ENCODE data around the gene ABCD1. TPM values are rescaled to one million over a fixed set of nuclear protein-coding genes. Genes with fewer than 3 reads are reported as not detected.
"Not testable (repeated sequence)": the region's sequence is repeated elsewhere in the genome, so short reads cannot be mapped to it uniquely, and the experiment has no call there.

The ABCD1 gene
- 10 to 100 TPM; 14.4 to 38.8 (median 22.0) TPM for total RNA-seq

DNA sequence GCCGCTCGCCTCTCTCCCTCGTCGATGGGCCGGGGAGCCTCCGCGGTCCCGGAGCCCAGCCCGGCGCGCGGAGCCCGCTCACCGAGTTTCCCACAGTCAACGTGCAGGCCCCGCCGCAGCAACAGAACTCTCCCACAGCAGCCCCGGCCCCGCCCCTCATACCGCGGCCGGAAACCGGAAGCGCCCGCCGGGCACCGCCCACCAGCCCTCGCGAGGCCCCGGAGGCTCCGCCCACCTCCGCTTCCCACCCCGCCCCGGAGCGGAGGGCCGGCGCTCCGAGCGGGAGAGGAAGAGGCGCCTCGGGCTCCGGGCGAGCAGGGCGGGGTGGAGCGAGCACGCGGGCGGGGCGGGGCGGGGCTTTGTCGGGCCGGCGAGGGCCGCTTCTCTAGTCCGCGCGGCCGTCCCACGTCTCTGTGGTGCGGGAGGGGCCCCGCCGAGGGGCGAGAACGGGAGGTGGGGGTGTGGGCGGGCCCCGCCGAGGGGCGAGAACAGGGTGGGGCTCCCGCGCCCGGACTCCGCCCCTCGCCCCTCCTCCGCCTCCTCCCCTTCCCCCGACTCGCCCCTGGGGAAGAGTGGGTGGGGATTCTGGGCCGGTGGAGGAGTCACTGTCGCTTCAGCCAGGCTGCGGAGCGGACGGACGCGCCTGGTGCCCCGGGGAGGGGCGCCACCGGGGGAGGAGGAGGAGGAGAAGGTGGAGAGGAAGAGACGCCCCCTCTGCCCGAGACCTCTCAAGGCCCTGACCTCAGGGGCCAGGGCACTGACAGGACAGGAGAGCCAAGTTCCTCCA is at the start of gene ABCD1, which contains the start of gene BCAP31:
ABCD1 (plus strand) TSS at position 605 of the 787 bp plus-strand sequence. CDS start 411 bp downstream, outside the sequence.
BCAP31 (minus strand) TSS at position 136 of the 787 bp plus-strand sequence. CDS start 1,143 bp downstream, outside the sequence.
- ATAC-seq = peak; percentile 86
- H3K27ac ChIP-seq = peak within 1 kb of the TSS; percentile 80 to 91 (median 87)
- no peaks in the 10 kb centered on the region for H3K27me3 ChIP-seq
- H3K9me3 ChIP-seq = no peaks in the 10 kb centered on the region
- peaks cover 0 to 22% of the 10 kb centered on the region in 2 donors for H3K36me3 ChIP-seq
- peaks cover 0 to 62% (median 32%) of the 10 kb centered on the region in 3 donors for H3K4me1 ChIP-seq
- peak within 1 kb of the TSS; percentile 76 to 81 for H3K4me3 ChIP-seq
- no CpG with 5 or more reads among the region's 88 CpGs for WGBS, 2 donors (ENCODE audit: low coverage in 1 of 2)
- peak; percentile 88 for TF ChIP-seq POLR2AphosphoS5 (IDR thresholded peaks at IDR 0.05)
- peak; percentile 70 to 74 for TF ChIP-seq POLR2A (IDR thresholded peaks at IDR 0.05)
- TF ChIP-seq, protein P1, sequence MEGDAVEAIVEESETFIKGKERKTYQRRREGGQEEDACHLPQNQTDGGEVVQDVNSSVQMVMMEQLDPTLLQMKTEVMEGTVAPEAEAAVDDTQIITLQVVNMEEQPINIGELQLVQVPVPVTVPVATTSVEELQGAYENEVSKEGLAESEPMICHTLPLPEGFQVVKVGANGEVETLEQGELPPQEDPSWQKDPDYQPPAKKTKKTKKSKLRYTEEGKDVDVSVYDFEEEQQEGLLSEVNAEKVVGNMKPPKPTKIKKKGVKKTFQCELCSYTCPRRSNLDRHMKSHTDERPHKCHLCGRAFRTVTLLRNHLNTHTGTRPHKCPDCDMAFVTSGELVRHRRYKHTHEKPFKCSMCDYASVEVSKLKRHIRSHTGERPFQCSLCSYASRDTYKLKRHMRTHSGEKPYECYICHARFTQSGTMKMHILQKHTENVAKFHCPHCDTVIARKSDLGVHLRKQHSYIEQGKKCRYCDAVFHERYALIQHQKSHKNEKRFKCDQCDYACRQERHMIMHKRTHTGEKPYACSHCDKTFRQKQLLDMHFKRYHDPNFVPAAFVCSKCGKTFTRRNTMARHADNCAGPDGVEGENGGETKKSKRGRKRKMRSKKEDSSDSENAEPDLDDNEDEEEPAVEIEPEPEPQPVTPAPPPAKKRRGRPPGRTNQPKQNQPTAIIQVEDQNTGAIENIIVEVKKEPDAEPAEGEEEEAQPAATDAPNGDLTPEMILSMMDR (IDR thresholded peaks at IDR 0.05) = no peak

DNA sequence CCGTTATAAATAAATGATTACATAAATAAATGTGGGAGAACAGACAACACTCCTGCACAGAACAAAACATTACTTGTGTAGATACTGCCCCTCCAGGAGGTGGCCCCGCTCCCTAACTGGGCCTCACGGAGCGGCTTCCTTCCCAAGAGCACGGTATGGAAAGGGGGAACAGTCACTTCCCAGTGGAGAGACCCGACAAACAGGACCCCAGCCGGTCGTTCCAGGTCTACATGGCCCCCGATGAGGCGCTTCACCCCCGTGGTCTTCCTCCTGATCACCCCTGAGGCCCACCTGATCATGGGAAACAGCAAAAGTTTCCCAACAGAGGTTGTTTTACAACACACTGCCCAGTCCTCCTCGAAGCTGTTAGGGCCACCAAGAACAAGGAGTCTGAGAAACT is 43.5 kb upstream of the ABCD1 start:
- no peak for ATAC-seq
- WGBS, 2 donors (ENCODE audit: low coverage in 1 of 2) = 44 to 96% methylated on average over 1 to 3 of the region's 12 CpGs

DNA sequence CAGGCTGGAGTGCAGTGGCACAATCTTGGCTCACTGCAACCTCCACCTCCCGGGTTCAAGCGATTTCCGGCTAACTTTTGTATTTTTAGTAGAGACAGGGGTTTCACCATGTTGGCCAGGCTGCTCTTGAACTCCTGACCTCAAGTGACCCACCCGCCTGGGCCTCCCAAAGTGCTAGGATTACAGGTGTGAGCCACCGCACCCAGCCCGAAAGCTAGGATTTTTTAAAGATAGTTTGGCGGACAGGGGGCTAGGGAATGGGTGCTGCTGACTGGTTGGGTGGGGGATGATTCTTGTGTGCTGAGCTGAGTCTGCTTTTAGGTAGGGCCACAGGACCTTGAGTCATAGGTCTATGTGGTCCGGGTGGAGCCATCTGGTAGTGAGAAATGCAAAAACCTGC is 41.2 kb upstream of the ABCD1 start:
- not testable (repeated sequence) for ATAC-seq, H3K27me3 ChIP-seq, H3K27ac ChIP-seq, H3K4me1 ChIP-seq, H3K9me3 ChIP-seq, H3K4me3 ChIP-seq, H3K36me3 ChIP-seq
- WGBS, 2 donors (ENCODE audit: low coverage in 1 of 2) = no CpG with 5 or more reads among the region's 8 CpGs

More for the DNA sequence above, 43.5 kb upstream of the ABCD1 start:
- TF ChIP-seq POLR2A (IDR thresholded peaks at IDR 0.05) (no peak), EP300 (IDR thresholded peaks at IDR 0.05) (no peak), POLR2AphosphoS5 (IDR thresholded peaks at IDR 0.05) (no peak)
- TF ChIP-seq, protein P1 (IDR thresholded peaks at IDR 0.05) = no peak
- Histone ChIP-seq H3K27me3 (no peaks in the 10 kb centered on the region), H3K36me3 (no peaks in the 10 kb centered on the region), H3K27ac (no peak overlapping the region), H3K9me3 (no peaks in the 10 kb centered on the region), H3K4me3 (no peak overlapping the region), H3K4me1 (no peaks in the 10 kb centered on the region)

DNA sequence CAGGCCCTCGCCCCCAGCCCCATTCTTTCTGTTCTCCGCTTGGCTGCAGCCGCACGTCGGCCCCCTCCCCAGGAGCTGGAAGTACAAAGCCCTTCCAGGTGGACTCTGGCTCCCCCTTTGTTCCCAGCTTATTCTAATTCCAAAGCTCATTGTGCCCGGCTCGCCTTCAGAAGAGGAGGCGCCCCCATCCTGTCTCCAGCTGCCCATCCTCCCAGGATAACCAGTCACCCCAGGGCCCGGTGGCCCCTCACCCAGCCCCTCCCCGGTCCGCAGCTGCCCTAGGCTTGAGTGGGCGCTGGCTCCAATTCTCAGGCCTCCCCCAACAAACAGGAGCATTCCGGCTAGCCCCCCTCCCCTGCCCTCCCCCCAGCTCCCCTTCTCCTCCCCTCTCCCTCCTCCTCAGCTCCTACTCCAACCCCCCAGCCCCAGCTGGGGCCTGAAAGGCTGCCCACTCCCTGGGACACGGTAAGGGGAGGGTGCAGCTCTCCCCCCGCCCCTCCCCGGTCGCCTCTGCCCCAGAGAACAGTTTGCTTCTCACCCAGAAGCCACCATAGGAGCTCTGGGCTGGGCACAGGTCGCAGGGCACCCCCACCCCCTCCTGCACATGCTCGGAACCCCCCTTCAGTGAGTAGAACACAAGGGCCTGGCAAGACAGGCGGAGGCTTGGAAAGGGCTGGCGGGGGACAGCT is 40.0 kb upstream of the ABCD1 start:
- Histone ChIP-seq H3K36me3 (no peaks in the 10 kb centered on the region), H3K9me3 (no peaks in the 10 kb centered on the region), H3K4me1 (peaks cover 0 to 11% (median 0%) of the 10 kb centered on the region in 3 donors), H3K27ac (no peak overlapping the region), H3K27me3 (no peaks in the 10 kb centered on the region), H3K4me3 (no peak overlapping the region)
- no peak for TF ChIP-seq EP300 (IDR thresholded peaks at IDR 0.05)
- WGBS, 2 donors (ENCODE audit: low coverage in 1 of 2) = 40% methylated on average over 3 of the region's 21 CpGs; no CpG with 5 or more reads in 1 of the 2 donors
- no peak for ATAC-seq

DNA sequence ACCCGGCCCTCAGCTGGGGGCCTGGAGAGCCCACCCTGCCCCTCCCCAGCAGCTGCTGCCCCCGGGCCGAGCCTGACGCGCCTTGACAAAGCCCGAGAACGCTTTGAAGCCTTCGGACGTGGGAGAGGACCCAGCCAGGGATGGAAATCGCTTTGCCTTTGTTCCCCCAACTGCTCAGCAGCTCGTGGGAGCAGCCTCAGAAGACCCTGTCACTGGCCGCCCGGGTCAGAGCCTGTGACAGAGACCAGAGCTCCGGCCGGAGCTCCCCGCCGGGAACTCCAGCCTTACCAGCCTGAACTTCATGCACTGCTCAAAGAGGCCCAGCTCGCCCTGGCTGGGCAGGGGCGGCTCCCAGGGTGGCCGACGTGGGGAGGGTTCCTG is 39.5 kb upstream of the ABCD1 start:
- WGBS, 2 donors (ENCODE audit: low coverage in 1 of 2) = 65% methylated on average over 4 of the region's 21 CpGs; no CpG with 5 or more reads in 1 of the 2 donors
- no peak overlapping the region for H3K4me3 ChIP-seq
- ATAC-seq = no peak

More for the DNA sequence above, 39.5 kb upstream of the ABCD1 start:
- TF ChIP-seq POLR2AphosphoS5 (IDR thresholded peaks at IDR 0.05) (no peak), EP300 (IDR thresholded peaks at IDR 0.05) (no peak), POLR2A (IDR thresholded peaks at IDR 0.05) (no peak)
- TF ChIP-seq, protein P1 (IDR thresholded peaks at IDR 0.05) = no peak
- Histone ChIP-seq H3K9me3 (no peaks in the 10 kb centered on the region), H3K27me3 (no peaks in the 10 kb centered on the region), H3K36me3 (no peaks in the 10 kb centered on the region), H3K27ac (no peak overlapping the region), H3K4me1 (peaks cover 0 to 17% (median 0%) of the 10 kb centered on the region in 3 donors)

Measured in gastroesophageal sphincter (tissue), 4 donors.